Suprapubic skin (tissue), 3 donors: ENCODE results near the gene NUMA1.

ENCODE experiments used
- CTCF ChIP-seq, 2 donors: fragments of 200-600 bp in 1 of 2; fragments of 450-650 bp in 1 of 2; sonication (generic) in 1 of 2; IDR thresholded peaks; one replicate each; pipeline ENCODE4 v1.5.1; 2016 to 2019; ENCODE audit warnings: antibody characterized with exemption in 2 of 2, mild to moderate bottlenecking in 1 of 2, moderate library complexity in 1 of 2
- POLR2A ChIP-seq, 2 donors: fragments of 450-650 bp; IDR thresholded peaks; one replicate each; pipeline ENCODE4 v1.6.1; 2017; ENCODE audit warnings: antibody characterized with exemption in 2 of 2, mild to moderate bottlenecking in 2 of 2, moderate library complexity in 2 of 2

- TF ChIP-seq CTCF (IDR thresholded peaks at IDR 0.05) (no peak), POLR2A (IDR thresholded peaks at IDR 0.05) (no peak)
Measured at GRCh38 chr11:72001285-72001684, 79.1 kb downstream of the NUMA1 start.
